Measurements from ENCODE around the gene PAX5.

GRCh38 chr9:37029304-37029775, 4.7 kb downstream of the PAX5 start:
- TF ChIP-seq CTCF (IDR thresholded peaks at IDR 0.05) (no peak), POLR2A (IDR thresholded peaks at IDR 0.05) (no peak)
